Suppressor macrophage treated with lipopolysaccharide for 4 hours (primary cell): ENCODE data around the gene TBX19.
A peak's percentile ranks its signal among the peaks of the same experiment; 100 is the strongest.

ENCODE experiments used
- DNase-seq: peaks from one replicate; pipeline ENCODE4 v3.0.0-alpha.2; 2020

The TBX19 gene

DNA sequence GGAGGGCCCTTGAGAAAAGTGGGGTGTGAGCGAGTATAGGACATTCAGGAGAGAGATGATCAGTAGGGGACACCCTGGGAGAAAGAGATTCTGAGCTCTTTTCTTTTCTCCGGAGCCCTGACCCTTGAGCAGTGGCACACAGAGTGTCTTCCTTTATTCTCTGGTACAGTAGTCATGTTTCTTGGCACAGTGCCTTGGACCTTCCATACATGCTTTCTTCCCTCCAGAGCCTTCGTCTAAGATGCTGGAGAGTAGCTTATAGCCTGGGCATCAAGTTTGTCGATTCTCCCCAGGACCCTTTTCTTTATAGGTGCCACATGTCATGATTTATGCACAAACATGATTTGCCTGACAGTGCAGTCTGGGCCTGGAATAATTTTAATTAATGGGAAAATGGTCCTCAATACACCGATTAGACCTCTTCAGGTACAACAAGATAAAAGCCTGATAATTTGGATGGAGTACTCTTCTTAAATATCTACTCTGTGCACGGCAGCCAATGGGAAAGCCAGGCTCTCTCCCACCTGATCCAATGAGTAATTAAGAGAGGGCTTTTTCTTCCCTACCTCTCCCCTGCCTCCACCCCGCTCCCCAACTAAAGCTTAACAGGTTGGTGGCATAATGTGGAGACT lies at the start of gene TBX19:
TSS of gene TBX19 (plus strand) at position 582 of the 632 bp plus-strand sequence. CDS start 214 bp downstream, outside the sequence.
- no peak for DNase-seq

DNA sequence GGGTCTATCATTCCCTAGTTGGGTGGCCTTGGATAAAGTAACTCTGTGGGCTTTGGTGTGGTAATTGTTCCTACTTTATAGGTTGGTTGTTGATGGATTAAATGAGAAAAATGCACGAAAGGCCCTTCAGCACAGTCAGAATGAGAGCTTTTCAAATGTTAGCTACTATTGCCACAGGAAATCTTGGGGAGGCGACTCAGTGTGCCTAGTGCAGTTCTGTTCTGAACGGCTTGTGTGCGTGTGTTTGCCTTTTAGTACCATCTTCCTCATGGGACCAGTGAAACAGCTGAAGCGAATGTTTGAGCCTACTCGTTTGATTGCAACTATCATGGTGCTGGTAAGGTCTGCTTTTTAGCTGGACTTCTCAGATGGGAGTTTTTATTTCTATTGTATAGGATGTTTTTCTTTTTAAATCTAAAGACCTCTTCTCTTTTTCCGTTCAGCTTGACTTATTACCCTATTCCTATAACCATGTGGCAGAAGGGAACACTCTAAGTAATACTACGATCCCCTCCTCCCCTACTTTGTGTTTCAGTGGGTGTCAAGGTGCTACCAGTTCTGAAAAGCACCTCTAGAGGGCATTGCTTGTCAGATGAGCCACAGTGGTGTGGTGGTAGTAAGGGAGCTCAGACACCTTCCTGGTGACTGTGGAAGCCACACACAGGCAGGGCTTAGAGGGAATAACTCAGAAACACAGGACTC lies 45.7 kb upstream of the TBX19 start:
- DNase-seq: peak; percentile 28

DNA sequence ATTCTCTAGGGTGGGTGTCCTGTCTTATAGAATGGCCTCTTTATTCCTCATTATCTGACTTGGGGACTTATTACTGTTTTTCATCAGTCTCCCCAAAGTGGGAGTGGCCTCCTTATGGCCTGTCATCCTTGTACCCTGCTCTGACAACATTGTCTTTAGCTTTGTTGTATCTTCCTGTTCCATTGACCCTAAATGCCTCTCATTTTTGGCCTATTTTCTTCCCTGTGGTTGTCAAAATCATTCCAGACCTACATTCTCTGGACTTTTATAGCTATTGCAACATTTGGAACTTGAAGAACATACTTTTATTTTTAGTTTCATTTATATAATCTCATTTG lies 45.2 kb upstream of the TBX19 start:
- DNase-seq: no peak

DNA sequence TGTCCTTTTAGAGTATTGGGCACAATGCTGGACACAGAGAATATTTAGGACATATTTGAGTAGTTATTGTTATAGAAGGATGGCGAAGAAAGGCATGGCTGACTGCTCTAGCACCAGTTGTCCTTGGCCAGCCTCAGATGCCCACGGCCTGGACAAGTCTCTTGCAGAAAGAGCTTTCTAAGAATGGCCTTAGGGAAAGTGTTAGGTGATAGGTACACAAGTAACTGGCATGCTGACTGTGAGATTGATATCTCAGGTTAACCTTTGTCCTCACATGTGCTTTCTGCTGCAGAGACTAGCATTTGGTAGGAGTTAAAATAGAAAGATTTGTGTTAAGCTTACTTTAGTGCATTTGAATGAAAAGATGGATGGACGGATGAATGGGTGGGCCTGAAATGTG lies 44.7 kb upstream of the TBX19 start:
- no peak for DNase-seq

DNA sequence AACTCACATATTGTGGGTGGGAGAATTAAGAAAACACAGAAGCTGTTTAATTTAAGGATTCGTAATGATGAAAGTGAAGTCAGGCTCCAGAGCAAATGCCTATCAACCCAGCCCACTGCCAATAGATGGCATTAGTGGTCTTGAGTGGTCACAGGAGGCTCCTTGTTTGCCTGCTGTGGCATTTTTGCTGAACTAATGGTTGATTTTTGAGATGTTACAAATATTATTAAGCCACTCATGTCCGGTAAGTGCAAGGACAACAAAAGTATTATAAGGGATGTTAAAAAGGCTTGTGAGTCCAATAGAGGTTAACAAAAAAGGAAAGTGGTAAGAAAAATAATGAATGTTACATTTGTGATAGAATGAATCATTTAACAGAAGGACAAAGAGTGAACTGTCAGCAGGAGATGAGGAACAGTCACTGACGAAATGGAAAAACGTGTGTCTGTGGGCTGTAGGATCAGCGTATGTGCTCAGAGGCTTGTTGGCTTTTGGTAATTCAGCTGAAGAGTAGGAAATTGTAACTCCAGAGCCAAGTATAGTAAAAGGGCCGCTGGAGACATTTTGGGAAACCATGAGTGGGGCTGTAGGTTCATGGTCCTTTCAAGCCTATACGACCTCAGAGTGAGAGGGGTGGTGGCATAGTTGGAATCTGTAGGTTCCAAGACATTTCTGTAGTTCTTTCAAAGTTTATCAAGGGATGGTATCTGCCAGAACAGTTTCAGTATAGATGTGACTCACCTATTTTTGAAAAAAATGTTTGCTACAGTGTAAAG lies 43.7 kb upstream of the TBX19 start:
- DNase-seq: no peak

DNA sequence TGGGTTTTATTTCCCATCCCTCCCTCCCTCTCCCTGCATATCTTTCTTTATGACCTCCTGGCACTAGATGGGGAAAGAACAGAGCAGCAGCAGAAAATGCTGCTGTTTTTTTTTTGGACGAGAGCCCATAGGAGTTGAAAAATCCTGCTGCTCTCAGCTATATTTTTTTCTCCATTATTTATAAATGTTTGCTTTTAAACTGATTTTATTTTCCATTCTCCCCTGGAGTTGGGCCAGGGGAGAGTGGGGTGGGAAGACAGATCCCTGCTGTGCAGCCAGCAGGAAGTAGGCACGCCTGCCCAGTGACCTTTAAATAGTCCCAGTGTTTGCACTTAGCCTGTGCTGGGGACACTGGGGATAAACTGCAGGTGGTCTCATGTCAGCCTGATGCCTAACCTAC lies 37.5 kb upstream of the TBX19 start:
- DNase-seq: no peak

DNA sequence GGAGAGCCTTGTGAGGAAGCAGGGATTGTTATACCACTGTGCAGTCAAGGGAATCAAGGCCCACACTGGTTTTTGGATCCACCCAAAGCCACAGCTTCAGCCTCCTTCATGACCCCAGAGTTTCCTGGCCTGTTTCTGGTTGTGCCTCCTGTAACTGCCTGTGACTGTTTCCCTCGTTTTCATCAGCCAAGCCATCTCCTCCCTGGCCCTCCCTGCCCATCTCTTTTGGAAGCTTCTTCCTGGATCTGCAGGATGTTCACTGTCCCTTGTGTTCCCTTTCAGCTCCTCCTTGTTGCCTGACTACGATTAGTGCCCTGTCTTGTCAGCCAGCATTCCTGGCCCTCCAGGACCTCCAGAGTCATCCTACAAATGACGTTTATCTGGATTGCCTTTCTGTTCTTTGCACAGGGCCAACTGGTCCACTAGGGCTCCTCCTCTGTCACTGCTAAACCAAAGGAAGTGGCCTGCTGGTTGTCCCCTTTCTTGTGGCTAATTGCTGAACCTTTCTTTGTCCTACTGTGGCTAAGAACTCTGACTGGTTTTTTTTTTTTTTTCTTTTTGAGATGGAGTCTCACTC lies 37.0 kb upstream of the TBX19 start:
- no peak for DNase-seq

DNA sequence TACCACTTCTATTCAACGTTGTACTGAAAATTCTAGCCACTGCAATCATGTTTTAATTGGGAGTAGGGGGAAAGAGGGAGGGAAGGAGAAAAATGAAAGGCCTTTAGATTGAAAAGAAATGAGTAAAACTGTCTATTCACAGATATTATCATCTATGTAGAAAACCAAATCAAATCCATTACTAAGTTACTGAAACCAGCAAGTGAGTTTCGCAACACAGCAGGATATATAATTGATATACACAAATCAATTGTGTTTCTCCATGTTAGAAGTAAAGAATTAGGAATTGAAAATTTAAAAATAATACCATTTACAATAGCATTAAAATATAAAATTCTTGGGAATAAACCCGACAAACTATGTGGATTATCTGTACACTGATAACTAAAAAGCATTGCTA lies 35.6 kb upstream of the TBX19 start:
- no peak for DNase-seq

DNA sequence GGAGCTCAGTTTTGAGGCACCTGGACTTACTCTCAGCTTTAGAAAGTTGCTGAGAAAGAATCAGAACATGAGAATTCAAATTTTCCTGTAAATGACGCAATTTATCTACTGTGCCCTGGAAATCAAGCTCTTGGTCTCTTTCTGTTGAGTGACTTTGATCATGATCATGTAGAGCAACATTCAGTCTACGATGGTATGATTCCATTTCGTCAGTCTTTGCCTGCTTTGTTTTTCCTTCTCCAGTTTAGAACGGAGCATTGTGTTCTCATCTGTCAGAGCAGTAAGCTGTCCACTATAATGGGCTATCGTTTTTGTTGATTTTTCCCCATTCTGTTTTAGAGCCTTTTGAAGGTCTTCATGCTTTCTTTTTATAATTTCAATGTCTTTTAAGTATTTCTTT lies 34.2 kb upstream of the TBX19 start:
- no peak for DNase-seq

DNA sequence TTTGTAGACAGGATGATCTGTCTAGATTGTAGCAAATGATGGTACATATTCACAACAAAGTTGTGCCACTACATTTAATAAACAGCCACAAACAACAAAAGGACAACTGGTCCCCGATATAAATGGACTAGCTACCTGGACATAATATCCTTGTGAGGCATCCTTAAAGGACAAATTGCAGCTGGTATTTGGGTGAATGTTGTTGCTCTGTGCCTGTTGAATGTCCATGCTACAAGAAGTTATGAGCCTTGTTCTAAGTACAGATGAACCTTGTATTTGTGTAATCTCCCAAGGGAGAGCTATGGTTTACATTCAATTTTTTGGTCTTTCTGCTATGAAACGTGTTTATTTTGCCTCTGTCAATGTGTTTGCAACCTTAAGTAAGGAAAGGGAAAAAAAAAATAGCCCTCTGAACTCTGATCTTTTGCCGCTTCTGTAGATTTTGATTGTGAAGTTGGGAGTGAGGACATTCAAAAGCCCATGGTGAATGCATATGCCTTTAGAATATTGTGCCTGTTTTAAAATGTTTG lies 28.4 kb upstream of the TBX19 start:
- no peak for DNase-seq

DNA sequence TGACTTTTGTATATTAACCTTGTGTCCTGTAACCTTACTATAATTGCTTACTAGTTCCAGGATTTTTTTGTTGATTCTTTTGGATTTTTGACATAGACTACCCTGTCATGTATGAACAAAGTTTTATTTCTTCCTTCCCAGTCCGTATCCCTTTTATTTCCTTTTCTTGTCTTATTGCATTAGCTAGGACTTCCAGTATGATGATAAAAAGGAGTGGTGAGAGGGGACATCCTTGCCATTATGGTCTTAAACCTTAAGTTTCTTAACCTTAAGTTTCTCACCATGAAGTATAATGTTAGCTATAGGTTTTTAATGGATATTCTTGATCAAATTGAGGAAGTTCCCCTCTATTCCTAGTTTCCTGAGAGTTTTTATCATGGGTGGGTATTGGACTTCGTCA lies 24.5 kb upstream of the TBX19 start:
- DNase-seq: no peak

DNA sequence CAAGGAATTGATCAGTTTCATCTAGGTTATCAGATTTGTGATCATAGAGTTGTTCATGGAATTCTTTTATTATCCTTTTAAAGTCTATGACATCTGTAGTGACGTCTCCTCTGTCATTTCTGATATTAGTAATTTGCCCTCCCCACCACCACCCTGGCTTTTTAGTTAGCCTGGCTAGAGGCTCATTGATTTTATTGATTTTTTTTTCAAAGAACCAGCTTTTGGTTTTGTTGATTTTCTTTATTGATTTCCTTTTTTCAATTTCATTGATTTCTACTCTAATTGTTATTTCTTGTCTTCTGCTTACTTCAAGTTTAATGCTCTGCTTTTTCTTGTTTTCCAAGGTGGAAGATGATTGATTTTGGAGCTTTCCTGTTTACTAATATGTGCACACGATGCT lies 23.3 kb upstream of the TBX19 start:
- DNase-seq: no peak

DNA sequence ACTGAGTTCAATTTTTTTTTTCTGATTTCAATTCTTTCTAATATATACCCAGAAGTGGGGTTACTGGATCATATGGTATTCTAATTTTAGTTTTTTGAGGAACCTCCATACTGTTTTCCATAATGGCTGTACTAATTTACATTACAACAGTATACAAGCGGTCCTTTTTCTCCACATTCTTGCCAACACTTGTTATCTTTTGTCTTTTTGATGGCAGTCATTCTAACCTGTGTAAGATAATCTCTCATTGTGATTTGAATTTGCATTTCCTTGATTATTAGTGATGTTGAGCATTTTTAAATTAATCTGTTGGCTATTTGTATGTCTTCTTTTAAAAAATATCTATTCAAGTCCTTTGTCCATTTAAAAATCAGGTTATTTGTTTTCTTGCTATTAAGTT lies 21.1 kb upstream of the TBX19 start:
- DNase-seq: no peak

DNA sequence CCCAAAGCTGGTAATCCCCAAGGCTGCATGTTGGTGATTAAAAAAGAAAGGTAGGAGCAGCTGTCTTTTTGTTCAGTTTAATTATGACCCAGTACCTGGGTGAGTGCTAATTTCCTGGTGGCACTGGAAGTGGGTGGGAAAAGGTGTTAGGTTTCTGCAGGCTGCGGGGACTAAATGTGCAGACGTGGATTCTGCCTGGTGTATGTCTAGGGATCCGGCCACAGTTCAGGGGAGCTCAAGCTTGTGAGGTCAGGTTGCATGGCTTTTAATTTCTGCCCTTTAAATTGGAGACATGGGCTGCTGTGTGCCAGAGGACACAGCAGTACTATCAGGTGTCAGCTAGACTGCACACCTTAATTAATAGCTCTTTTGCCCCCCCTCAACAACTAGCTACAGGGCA lies 20.3 kb upstream of the TBX19 start:
- DNase-seq: no peak

DNA sequence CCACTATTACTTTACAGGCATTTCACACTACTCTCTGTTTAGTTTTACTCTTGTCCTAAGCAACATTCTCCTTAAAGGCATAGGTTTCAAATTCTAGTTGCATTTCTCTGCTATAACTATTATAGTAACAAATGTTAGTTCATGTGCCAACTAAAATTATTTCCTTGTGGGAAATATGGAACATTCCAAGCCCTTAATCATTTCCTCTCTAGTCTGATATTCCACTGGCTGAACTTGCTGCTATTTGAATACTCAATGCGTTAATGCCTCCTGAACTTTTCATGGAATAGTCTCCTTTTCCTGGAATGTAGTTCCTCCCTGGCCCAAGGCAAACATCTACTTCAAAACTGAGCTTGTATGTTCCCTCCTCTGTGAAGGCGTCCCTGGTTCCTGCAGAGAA lies 19.3 kb upstream of the TBX19 start:
- no peak for DNase-seq

DNA sequence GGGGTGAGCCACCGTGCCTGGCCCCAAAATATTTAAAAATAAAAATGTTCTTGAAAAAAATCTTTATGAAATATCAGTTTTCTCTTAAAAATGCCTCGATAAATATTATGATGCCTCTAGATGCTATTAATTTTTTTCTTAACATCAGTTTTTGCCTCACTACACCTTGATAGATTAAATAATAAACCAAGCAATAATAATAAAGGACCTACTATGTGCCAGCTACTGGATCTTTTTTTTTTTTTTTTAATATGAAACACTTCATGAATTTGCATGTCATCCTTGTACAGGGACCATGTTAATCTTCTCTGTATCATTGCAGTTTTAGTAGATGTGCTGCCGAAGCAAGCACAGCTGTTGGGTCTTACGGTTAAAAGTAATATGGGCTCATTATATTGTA lies 17.5 kb upstream of the TBX19 start:
- DNase-seq: no peak

DNA sequence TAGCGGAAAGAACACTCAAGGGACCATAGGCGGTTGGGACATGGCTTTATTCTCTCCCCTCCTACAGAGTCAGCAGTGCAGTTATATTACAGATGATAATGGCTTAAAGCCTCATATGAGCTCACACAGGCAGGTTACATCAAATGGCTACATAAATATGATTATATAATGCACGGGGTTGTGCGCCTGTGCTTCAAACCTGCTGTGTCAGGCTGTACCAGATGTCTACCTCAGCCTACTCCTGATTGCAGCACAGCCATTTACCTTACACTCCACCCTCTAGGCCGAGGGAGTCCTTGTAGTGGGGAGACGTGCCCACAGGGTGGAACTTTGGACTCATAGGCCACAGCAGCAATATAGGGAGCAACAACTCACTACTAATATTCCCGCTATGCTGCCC lies 16.4 kb upstream of the TBX19 start:
- no peak for DNase-seq

DNA sequence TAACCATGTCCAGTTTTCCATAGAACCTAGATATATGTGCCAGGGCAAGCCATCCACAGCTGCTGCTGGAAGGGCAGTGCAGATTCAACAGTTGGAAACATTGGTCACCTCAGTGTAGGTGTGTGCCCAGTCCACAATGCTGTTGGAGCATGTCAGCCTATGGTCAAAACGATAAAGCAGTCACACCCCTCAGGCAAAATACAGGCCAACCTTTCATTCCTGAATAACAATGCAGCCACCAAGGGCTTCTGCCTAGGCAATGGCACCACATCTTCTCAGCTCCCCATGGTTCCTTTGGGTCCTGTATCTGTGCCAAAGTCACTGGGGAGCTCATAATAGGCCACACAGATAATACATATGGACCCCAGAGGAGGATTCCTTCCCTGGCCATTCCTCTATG lies 15.1 kb upstream of the TBX19 start:
- no peak for DNase-seq

DNA sequence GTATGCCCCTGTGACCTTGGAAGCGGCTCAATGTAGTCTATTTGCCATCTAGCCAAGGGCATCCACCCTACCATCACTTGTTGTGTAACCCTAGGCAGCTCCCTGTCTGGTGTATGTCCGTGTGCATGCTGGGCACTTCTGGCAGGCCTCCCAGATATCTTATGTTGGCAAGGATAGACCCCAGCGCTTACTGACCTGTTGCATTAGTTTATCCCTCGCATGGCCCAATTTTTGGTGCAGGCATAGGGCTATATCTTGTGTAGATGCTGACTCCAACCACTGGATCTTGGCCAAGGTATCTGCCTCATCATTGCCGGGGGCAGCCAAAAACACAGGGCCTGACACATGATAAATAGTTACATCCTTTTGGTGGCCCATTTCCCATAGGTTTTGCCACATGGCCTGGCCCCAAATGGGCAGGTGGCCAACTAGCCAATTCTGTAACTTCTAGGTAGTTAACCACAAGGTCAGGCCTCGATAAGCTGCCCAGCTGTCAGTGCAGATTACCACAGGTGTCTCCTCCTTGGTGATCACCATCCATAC lies 14.0 kb upstream of the TBX19 start:
- DNase-seq: no peak

DNA sequence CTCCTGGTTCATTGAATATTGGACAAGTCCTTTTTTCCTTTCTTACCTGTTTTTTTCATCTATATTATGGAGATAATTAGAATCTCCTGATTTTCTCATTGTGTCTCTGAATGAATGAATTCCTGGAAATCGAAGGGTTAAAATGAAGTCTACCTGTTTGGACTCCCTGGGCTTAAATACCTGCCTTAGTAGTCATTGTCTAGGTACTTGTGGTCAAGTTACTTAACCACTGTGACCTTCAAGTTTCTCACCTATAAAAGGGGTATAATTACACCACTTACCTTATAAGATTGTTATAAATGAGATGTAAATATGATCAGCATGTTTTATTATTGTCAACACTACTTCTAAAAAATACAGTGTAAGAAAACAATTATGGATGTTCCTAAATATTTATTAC lies 9.0 kb upstream of the TBX19 start:
- no peak for DNase-seq

DNA sequence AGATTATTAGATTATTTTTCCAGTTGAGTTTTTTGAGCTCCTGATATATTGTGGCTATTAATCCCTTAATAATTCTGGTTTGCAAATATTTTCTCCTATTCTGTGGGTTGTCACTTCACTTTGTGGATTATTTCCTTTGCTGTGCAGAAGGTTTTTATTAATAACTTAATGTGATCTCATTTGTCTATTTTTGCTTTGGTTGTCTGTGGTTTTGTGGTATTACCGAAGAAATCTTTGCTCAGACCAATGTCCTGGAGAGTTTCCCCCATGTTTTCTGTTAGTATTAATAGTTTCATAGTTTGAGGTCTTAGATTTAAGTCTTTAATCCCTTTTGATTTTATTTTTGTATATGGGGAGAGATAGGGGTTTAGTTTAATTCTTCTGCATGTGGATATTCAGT lies 7.1 kb upstream of the TBX19 start:
- DNase-seq: no peak

DNA sequence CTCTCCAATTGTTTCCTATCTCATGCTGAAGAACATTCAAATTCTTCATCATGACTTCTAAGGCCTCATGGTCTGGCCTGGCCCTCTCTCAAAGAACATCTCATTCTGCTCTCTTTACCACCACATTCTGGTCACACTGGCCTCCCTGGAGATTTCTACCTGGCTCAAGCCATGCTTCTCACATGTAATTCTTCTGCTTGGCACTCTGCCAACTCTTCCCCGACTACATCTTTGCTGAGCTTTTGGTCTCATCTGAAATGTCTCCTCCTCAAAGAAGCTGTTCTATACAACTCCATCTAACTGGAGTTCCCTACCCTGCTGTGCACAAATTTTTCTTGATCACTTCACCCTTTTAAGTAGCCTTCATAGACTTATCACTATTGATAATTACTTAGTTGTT lies 1.4 kb upstream of the TBX19 start:
- no peak for DNase-seq

DNA sequence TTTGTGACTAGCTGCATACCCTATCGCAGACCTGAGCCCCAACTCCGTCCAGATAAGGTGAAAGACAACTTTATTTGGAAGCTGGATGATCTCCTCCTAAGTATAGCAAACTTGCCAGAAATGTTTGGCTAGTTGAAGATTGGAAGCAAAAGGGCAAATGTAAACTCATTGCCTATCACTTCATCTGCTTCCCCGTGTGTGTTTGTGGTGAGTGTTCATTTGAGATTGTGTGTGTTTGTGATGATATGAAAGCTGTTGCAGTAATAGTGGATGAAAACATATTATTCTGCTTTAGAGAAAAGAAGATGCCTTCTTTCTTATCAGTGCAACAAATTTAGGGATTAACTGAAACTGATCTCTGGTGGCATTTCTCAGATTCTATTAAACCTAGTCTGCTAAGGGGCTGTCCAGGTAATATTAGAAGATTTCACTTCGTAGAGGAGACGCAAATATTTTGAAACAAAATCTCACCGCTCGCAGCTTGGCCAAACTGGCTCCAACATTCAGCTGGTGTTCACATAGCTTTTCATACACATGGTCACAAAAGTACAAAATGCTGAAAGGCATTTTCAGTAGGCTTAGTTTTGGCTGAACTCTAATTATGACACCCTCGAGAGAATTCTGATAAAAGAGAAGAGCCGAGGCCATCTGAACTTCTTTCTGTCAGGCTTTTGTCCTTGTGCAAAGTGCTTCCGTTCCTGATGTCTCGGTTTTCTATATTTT lies 1.1 kb downstream of the TBX19 start:
- no peak for DNase-seq
